ENCODE data around the gene OTUD5.
A peak's percentile ranks its signal among the peaks of the same experiment; 100 is the strongest.

The OTUD5 gene

DNA sequence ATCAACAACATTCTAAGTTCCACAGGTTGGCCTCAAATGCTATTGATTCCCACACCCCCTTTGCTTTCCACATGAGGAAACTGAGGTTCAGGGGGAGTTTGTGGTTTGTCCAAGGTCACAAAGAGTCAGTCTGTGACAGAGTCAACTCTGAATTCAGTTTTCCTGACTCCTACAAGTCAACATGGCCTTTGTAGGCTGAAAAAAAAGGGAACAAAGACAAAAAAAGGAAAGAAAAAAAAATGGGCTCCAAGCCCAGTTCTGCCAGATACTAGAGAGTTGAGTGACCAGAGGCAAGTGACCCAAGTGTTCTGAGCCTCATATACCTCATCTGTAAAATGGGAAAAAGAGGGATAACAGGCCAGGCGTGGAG is 22.1 kb downstream of the OTUD5 start:
- DNase-seq = no peak

DNA sequence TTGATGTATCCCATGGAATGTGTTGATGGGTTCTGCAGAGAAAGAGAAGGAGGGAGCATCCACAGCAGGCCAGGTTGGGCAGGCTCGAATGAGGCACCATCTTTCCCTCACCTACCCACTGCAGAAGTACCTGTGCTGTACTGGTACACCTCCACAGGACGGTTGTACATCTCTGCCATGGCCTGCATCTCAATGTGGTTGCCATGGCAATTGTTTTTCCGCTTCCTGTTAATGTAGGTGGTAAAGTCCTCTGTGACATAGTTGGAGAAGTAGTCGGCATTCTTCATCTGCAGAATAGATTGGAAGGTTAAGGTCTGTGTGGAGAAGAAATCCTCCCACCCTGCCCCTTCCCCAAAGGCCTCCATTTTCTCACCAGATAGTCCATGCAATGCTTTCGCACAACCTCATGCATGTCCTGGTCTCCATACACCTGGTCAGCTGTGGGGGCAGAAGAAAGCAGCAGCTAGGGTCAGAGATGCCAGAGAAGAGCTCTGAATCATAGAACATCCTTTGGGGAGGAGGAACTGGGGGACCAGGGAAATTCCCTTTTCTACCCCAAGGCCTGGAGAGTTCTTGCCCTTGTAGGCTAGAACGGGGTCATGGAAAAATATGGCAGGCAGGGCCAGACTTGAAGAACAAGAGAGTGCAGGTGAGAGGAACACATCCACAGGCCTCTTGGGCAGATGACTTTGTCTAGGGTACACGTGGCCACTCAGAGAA is 22.7 kb downstream of the OTUD5 start:
- no peak for DNase-seq

DNA sequence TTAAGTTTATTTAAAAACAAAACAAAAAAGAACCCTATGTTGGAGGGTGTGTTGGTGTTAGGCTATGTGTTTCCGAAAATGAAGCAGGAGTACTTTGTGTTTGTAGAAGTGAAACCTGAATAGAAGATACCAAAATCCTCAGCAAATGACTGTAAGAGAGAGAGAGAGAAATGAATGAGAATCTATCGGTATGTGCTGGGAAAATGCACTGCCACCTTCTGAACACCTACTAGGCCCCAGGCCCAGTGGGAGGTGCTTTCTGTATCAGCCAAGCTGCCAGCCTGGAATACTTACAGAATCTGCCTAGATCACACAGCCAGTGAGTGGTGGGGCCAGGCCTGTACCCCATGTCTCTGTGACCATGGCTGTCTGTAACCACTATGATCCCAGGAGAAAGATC is 23.6 kb downstream of the OTUD5 start:
- DNase-seq = no peak

DNA sequence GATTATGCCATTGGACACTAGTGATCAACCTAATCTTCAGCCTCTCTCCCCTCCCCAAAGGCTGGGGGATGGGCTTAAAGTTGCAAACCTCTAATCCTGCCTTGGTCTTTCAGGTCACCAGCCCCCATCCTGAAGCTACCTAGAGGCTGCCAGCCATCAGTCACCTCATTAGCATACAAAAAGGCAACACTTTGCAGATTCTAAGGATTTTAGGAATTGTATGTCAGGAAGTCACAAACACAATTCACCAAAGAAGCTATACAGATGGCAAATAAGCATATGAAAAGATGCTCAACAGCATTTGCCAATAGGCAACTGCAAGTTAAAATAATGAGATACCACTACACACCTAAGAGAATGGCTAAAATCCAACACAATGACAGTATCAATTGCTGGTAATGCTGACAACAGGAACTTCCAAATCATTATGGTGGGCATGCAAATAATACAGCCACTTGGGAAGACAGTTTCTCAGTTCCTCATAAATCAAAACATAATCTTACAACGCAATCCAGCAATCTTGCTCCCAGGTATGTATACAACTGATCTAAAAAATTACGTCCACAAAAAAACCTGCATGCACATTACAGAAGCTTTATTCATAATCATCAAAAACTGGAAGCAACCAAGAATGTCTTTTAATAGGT is 29.5 kb downstream of the OTUD5 start:
- DNase-seq = no peak

DNA sequence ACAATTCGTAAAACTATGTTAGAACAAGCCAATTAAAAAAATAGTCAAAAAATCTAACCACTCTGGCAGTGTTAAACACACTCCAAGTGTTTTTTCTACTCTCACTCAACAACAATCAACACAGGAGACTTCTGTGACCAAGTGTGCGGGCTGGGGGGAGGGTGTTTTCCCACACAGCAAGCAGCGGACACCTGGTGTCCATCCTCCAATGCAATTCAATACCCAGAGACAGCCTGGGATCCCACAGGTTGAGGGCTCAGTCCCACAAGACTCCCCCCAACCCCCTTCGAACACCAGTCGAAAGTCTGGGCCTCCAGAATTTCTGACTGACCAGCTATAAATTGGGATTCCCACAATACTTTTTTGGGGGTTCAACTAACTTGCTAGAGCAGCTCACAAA is 30.3 kb downstream of the OTUD5 start:
- DNase-seq = no peak

DNA sequence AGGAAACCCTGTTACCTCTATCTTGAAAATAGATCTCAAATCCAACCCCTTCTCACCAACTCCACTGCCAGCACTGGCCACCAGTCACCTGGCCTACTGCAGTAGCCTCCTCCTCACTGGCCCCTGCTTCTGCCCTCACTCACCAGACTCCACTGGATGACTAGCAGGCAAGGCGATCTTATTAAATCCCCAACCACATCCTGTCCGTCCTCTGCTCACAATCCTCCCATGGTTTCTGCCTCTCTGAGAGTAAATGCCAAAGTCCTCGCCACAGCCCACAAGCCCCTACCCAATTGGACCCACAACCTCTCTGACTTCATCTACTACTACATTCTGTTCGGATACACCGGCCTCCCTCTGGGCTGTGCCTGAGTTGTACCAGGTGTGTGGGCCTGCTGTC is 33.1 kb downstream of the OTUD5 start:
- DNase-seq = no peak

DNA sequence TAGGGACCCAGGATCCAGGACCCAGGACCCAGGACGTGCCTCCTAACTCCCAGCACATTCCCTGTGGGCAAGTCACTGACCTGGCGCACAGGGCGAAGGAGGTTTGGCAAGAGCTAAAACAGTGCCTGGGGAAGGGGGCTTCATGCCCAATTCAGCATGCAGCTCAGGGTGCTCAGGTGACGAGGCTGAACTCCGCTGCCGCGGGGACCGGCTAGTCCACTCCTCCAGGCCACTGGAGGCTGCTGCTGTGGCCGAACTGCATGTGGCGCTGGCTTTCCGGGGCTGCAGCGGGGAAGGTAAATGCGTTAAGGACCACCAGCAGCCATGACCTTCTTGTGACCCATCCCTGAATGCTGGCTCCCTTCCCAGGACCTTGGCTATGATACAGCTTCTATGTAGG is 33.6 kb downstream of the OTUD5 start:
- no peak for DNase-seq

DNA sequence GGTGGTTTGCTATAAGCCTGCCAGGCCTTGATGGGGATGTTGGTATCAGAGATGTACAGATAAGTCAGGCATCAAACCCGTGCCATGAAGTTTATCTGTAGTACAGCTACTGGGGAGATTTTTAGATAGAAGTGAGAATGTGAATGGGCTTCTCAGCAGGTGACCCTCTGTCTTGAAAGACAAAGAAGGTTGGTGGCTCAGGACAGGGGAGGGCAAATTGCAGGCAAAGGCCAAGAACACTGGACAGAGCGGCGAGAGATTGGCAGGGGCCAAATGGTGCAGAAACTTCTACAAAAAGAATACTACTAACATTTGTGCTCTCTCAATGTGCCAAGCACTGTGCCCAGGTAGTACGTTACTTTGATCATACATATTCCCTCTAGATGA is 36.7 kb downstream of the OTUD5 start:
- DNase-seq = no peak

DNA sequence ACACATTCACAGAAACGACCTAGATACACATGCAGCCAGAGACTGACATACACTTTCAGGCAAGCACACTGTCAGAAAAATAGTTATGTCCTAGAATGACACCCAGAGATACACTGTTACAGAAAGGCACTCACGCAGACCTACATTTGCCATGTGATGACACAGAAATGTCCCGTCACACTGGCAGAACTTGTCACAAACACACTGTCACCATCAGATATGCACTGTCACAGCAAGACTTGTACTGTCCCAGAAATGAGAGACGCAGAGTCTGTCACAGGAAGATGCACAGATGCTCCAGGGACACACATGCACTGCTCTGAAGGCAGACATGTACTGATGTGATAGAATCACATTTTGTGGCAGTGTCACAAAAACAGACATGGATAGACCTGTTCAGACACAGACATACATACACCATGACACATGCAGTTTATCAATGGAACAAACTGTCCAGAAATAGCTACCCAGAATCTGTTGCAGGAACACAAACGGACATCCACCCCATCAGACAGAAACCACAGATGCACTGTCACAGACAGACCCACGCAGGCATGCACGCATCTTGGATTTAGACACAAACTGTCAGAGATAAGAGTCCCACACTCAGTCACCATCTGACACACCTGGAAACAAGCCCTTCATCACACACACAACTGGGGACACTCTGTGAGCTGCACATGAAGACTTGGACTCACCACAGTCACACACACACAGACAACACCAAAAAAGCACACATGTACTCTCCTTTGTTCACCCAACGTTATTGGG is 37.3 kb downstream of the OTUD5 start:
- DNase-seq = no peak

DNA sequence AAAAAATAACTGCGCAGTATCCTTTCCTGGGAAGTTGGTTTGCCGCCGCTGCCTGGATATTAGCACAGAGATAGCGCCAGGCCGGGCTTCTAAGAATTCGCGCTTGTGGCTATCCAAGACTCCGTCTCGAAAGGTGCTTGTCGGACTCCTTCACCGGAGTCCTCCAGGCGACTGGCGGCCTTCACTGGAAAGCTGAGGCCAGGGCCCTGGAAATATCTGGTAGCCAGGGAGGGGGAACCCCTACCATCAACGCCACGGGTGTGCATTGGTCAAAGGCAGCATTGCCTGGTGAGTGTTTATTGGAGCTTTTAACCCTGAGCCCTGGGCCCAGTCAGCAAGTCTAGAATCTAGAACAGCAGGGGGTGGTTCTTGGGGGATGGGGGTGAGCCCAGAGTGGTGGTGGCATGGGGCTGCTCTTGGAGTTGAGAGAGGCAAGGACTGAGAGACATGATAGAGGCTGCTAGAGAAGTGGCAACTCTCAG is 38.0 kb downstream of the OTUD5 start:
- DNase-seq = no peak

DNA sequence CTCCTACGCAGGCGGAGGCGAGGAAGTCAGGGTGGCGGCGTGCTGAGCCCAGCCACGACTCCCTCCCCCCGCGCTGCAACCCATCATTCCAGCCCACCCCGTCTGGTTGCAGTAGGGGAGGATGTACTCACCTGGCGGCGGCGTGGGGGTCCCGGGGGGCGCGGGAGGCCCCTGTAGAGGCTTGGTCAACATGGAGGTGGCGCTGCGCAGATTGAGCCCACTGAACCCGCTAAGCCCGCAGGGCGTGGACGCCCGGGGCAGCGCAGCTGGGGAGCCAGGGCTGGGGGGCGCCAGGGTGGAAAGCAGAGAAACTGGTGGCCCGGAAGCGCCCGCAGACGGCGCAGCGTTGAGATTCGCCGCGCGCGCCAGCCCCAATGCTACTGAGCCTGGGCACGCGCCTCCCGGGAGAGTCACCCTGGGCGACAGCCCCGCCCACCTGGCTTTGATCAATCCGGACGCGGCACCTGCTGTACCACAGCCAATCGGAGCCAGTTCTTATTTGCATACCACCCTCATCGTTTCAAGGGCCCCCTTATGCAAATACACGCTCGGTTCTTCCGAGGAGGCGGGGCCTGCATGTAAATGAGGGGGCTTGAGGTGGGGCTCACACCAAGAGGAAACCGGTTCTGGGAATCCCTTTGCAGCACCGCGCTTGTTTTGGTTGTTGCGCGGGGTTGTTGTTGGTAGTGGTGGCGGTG is 38.6 kb downstream of the OTUD5 start, which contains the start of gene PIM2:
PIM2 (minus strand) TSS at position 382 of the 698 bp plus-strand sequence; CDS start at position 192, 190 bp downstream.
- DNase-seq = peak; percentile 87

DNA sequence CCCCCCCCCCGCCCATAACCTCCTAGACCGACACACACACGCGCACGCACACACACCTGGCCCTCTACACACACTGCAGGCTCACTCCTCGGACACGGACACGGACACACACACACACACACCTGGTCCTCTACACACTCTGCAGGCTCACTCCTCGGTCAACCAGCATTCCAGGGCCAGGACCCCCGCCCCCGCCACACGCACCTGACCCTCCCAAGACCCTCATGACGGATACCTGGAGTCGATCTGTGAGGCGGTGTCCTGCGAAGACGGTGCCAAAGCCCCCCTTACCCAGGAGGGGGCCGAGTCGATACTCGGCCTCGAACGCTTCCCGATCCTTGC is 39.1 kb downstream of the OTUD5 start:
- DNase-seq = no peak

DNA sequence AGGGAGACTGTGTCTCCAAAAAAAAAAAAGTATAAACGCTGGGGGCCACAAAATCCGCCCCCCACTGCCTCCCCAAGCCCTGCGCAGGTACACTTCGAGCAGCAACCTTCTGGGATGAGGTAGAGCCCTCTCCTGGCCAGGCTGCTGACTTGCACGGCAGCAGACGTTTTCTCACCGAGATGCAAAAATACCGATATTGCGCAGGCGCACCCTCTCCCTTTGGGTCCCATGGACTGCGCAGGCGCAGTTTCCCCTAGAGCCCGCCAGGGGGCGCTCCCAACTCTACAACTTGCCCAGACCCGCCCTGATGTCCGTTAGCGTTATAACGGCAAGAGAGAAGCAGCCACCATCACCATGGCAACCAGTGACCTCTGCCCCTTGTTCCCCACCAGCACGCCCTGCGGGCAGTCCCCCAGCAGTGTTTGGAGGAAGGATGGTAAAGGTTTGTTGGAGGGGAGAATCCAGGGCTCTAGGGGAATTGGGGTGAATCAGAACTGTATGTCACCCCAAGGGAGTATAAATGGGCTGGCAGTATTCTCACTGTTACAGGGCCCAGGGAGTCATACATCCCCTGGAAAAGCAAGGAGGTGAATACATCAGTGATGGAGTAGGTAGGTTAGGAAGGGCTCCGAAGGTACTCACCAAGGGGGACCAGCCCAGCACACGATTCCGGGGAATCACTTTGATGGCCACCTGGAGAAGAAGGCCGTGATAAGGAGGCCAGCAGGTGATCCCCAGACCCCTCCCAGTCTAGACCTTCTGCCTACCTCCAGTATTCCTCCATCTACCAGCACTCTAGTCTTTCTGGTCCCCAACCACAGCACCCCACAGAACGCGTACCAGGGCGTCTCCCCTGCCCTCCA is 40.0 kb downstream of the OTUD5 start:
- DNase-seq = peak; percentile 84

DNA sequence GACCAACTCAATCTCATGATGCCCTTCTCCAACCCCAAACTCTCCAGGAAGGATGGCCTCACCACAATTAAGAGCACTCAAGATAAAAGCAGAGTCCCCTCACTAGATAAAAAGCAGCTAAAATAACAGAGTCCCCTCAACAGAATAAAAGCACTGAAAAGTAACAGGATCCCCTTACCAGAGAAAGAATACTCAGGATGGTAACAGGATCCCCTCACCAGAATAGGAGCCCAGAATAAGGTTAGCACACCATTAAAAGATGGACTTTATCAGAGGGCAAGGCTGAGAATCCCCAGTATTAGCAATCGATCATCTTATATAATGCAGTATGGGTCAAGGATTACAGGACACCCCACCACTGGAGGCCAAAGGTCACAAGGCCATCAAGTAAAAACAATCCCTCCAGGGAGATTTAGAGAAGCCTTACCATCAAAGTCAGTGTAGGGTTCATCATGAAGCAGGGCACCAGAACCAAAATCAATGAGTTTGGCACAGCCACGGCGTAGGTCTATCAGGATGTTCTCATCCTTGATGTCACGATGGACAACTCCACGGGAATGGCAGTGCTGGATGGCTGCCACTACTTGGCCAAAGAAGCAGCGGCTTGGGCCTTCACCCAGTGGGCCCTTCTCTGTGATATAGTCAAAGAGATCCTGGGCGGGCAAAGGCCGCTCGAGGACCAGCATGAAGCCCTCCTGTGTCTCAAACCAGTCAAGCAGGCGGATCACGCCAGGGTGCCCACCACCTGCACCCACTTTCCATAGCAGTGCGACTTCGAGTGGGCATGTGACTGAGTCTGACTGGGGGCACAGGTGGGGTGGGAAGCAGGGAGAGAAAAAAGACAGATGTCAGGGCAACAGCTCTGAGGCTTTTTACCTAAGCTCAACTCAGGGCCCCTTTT is 42.6 kb downstream of the OTUD5 start:
- no peak for DNase-seq

DNA sequence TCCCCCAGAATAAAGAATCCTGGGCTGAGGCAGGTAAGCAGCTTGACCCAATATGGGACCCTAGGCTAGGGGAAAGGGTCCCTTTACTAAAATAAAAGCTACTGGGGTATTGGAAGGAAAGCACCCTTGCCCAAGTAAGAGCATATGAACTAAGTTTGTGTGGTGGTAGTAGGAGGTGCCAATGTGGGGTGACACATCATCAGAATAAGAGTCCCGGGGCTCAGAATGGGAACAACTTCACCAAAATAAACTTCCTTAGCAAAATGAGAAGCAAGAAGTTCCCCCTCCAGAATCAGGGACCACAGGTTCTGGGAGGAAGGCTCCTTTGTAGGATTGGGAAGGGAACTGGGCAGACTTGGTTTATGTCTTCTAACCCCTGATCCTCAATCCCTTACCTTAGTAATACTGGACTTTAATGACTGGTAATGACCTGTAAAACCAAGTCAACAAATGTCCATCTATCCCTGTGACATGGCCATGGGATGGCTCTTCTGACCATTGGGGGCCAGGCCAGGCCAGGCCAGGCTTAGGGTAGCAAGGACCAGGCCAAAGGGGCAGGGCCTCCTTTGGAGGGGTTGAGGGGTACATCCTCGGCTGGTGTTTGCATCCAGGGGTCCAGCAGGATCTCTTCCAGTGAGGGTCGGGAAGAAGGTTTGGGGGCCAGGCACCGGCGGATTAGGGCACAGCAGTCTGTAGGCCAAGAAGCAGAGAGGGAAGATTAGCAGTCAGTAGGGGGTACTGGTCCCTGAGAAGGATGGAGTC is 43.6 kb downstream of the OTUD5 start:
- no peak for DNase-seq

DNA sequence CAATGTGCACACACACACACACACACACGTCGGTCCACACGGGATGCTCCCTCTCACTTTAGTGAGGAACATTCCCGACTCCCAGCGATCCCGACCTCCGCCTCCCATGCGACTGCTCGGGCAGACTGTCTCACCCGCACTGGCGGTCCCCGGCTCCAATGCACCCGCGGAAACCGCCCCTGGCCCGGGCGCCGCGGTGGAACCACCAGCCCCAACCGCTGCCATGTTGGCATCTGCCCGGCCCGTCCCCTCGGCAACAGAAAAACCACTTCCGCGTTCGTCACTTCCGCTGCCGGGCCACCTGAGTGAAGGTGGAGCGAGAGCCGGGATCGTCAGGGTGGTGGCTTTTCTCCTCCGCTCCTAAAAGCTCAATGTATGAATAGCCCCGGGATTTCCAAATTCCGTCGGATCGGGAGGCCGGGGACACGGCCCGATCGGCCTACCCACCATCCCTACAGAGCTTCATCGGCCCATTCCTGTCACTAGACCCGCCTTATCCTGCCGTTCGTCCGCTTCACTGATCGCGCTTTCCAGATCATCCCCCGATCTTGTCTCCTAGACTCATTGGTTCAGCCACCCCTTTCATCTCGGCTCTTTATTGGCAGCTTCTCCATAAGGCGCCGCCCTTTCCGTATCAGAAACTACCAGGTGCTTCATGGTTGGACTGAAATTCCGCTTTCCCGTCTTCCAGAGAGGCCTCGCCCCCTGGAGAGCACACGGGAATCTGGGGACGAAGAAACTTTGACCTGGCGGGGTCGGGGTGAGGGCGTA is 45.8 kb downstream of the OTUD5 start, which contains the start of gene SLC35A2:
SLC35A2 (minus strand) TSS at position 235 of the 771 bp plus-strand sequence; CDS start at position 225, 10 bp downstream.
- DNase-seq = peak; percentile 78

DNA sequence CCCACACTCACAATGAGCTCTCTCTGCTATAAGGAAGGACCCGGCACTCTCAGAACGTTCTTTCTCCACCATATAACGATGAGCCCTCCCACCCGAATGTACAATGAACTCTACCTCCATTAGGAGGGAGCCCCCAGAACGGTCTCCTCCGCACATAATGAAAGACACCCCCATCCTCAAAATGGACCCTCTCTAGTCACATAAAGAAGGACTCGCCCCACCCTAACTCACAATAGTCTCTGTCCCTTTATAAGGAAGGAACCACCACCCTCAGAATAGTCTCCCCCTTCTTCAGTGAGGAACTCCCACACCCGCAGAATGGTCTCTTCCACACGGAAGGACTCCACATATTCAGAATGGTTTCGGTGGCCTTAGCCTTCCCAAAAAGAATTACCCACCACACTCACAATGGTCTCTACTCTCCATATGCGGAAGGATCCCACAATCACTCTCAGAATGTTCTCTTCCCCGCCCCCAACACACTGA is 46.4 kb downstream of the OTUD5 start:
- DNase-seq = no peak

DNA sequence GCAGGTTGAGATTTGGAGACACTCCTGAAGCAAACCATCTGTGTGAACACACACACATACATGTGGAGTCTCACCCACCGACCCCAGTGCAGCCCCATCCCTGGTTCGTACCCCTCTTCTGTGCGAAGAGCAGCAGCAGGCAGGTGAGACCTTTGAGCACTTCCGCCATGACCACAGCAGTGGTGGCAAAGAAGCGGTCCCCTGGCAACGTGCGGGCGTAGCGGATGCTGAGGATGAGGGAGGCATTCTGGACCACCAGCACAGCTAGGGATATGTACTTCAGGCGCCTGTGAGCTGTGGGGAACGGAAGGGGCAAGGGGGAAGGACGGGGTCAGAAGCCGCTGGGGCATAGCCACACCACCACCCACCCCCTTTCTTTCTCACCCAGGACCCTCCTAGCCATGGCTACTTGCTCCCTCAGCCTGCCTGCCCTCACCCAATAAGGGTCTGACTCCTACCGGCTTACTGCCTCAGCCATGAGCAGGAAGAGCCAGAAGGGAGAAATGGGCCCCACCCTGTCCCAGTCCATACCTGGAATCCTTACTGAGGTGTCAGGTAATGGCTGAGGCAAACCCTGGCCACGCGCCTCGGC is 47.6 kb downstream of the OTUD5 start:
- no peak for DNase-seq

DNA sequence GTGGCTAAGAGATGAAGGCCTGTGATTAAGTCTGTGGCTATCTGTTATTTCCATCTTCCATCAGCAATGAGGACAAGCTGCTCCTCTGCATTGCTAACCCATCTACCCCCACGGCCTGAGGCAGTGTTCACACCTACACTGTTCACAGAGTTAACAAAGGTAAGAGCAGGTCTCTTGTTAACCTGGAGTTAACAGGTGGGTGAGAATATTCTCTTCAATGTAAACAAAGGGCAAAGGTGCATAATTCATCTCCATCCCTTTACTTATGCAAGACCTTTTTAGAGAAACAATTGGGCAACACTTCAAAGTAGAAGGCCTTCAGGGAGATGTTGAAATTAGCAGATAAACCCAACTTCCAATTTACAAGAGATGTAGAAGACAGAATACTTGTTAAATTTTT is 48.8 kb downstream of the OTUD5 start:
- DNase-seq = no peak
